OCI-LY1 (cell line): ENCODE data around the gene CDH6.

ENCODE experiments used
- H2AFZ ChIP-seq: fragments of 200-600 bp; sonication (generic), shearing (Covaris generic); 2 replicates; pipeline ENCODE4 v1.6.0; 2014; ENCODE audit warnings: antibody characterized with exemption, mild to moderate bottlenecking, low read length
- H3F3A ChIP-seq: fragments of 200-600 bp; sonication (generic), shearing (Covaris generic); 2 replicates; pipeline ENCODE4 v1.6.0; 2014; ENCODE audit warnings: mild to moderate bottlenecking, antibody characterized with exemption, low read length, moderate library complexity; ENCODE audit not compliant: insufficient read depth
- H3K27ac ChIP-seq: fragments of 200-600 bp; sonication (generic); 2 replicates; pipeline ENCODE4 v1.5.1; 2014; ENCODE audit warnings: low read length, mixed run types, mild to moderate bottlenecking, low read depth; ENCODE audit not compliant: poor library complexity, severe bottlenecking
- H3K27me3 ChIP-seq: fragments of 200-600 bp; sonication (generic); 2 replicates; pipeline ENCODE4 v1.6.0; 2014; ENCODE audit warnings: antibody characterized with exemption, mild to moderate bottlenecking, low read length, moderate library complexity; ENCODE audit not compliant: insufficient read depth
- H3K36me3 ChIP-seq: fragments of 200-600 bp; sonication (generic); 2 replicates; pipeline ENCODE4 v1.6.1; 2014; ENCODE audit warnings: mild to moderate bottlenecking, antibody characterized with exemption, low read length, moderate library complexity, mixed read lengths; ENCODE audit not compliant: insufficient read depth
- H3K4me1 ChIP-seq: fragments of 200-600 bp; sonication (generic); 2 replicates; pipeline ENCODE4 v1.5.1; 2014; ENCODE audit warnings: mild to moderate bottlenecking, low read length, moderate library complexity; ENCODE audit not compliant: insufficient read depth, severe bottlenecking
- H3K4me2 ChIP-seq: fragments of 200-600 bp; sonication (generic), shearing (Covaris generic); 2 replicates; pipeline ENCODE4 v1.6.1; 2014; ENCODE audit warnings: low read length
- H3K4me3 ChIP-seq: fragments of 200-600 bp; sonication (generic); 2 replicates; pipeline ENCODE4 v1.5.1; 2014; ENCODE audit warnings: low read length, low read depth, mild to moderate bottlenecking, mixed read lengths; ENCODE audit not compliant: poor library complexity, severe bottlenecking
- H3K79me2 ChIP-seq: fragments of 200-600 bp; shearing (Covaris generic); 2 replicates; pipeline ENCODE4 v1.6.1; 2016; ENCODE audit warnings: mixed run types, low read length, mixed read lengths; ENCODE audit not compliant: insufficient read depth
- H3K9ac ChIP-seq: fragments of 200-600 bp; sonication (generic), shearing (Covaris generic); 2 replicates; pipeline ENCODE4 v1.6.1; 2014; ENCODE audit warnings: mild to moderate bottlenecking, low read length, mixed read lengths
- H3K9me2 ChIP-seq: fragments of 200-600 bp; sonication (generic), shearing (Covaris generic); 2 replicates; pipeline ENCODE4 v1.6.1; 2014; ENCODE audit warnings: low read depth, mild to moderate bottlenecking, low read length, mixed read lengths
- H3K9me3 ChIP-seq: fragments of 200-600 bp; shearing (Covaris generic); 2 replicates; pipeline ENCODE4 v1.6.1; 2014; ENCODE audit warnings: low read length, mixed read lengths
- H4K20me1 ChIP-seq: fragments of 200-600 bp; sonication (generic), shearing (Covaris generic); 2 replicates; pipeline ENCODE4 v1.6.0; 2016; ENCODE audit warnings: mild to moderate bottlenecking, low read length; ENCODE audit not compliant: insufficient read depth
- EZH2 ChIP-seq: fragments of 200-600 bp; sonication (generic), shearing (Covaris generic); IDR thresholded peaks from 2 replicates; pipeline ENCODE4 v1.8.0; 2017; ENCODE audit warnings: borderline replicate concordance, mixed run types, mild to moderate bottlenecking, antibody characterized with exemption, low read length, moderate library complexity, mixed read lengths
- TF ChIP-seq, protein P1 (sequence below): fragments of 200-600 bp; sonication (generic), shearing (Covaris generic); IDR thresholded peaks from 2 replicates; pipeline ENCODE4 v1.5.1; 2017; ENCODE audit warnings: mild to moderate bottlenecking, antibody characterized with exemption, low read length, moderate library complexity, mixed read lengths

CDH6 gene

DNA sequence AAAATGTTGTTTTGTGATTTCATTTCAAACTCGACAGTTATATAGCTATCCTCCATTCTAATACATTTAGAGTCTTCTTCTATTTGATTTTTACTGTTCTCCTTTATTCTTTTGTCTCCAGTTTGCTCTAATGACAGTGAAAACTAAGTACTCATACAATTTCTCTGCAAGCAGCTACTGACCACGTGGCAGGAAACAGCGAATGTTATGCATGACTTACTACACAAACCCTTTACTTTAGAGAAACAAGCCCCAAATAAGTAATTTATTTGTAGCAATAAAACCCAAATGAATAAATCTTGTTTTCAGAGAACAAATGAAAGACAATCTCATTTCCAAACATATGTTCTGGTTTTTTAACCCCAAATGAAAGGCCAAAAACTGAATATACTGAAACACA, 41.9 kb downstream of the CDH6 start:
- H3K4me2 ChIP-seq = no peak overlapping the region
- peaks cover 4% of the 10 kb centered on the region for H3K4me1 ChIP-seq
- no peaks in the 10 kb centered on the region for H3F3A ChIP-seq
- H3K9me2 ChIP-seq = no peaks in the 10 kb centered on the region
- no peak overlapping the region for H3K27ac ChIP-seq
- no peak overlapping the region for H3K4me3 ChIP-seq
- TF ChIP-seq EZH2 = no peak
- TF ChIP-seq, protein P1, sequence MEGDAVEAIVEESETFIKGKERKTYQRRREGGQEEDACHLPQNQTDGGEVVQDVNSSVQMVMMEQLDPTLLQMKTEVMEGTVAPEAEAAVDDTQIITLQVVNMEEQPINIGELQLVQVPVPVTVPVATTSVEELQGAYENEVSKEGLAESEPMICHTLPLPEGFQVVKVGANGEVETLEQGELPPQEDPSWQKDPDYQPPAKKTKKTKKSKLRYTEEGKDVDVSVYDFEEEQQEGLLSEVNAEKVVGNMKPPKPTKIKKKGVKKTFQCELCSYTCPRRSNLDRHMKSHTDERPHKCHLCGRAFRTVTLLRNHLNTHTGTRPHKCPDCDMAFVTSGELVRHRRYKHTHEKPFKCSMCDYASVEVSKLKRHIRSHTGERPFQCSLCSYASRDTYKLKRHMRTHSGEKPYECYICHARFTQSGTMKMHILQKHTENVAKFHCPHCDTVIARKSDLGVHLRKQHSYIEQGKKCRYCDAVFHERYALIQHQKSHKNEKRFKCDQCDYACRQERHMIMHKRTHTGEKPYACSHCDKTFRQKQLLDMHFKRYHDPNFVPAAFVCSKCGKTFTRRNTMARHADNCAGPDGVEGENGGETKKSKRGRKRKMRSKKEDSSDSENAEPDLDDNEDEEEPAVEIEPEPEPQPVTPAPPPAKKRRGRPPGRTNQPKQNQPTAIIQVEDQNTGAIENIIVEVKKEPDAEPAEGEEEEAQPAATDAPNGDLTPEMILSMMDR = no peak
- no peaks in the 10 kb centered on the region for H3K27me3 ChIP-seq
- H4K20me1 ChIP-seq = no peaks in the 10 kb centered on the region
- no peaks in the 10 kb centered on the region for H3K79me2 ChIP-seq
- no peak overlapping the region for H2AFZ ChIP-seq
- no peak overlapping the region for H3K9ac ChIP-seq
- H3K36me3 ChIP-seq = no peaks in the 10 kb centered on the region
- H3K9me3 ChIP-seq = no peaks in the 10 kb centered on the region

DNA sequence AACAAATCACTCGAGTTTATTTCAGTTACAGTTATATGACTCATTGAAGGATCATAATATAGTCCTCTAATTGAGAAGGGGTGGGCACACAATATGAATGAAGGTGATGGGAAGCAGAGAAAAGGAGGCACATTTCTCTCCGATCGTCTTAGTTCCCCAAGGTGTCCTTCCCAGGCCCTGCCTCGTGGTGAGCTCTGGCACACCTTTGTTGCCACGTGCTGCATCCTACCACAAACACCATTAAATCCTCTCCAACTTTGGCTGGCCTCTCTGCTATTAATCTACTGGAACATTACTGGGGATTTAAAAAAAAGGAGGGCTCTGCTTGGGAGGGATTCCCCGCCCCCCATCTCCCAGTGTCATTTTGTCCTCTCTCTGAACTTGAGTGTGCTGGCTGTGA, 42.9 kb downstream of the CDH6 start:
- Histone ChIP-seq H2AFZ (no peak overlapping the region), H3K4me3 (no peak overlapping the region), H4K20me1 (no peaks in the 10 kb centered on the region), H3K9me3 (no peaks in the 10 kb centered on the region), H3K27ac (no peak overlapping the region), H3K79me2 (no peaks in the 10 kb centered on the region), H3K27me3 (no peaks in the 10 kb centered on the region), H3K9ac (no peak overlapping the region), H3K36me3 (no peaks in the 10 kb centered on the region), H3K4me1 (peaks cover 4% of the 10 kb centered on the region), H3K4me2 (no peak overlapping the region), H3F3A (no peaks in the 10 kb centered on the region), H3K9me2 (no peaks in the 10 kb centered on the region)
- TF ChIP-seq EZH2 = no peak
- TF ChIP-seq, protein P1 = no peak

DNA sequence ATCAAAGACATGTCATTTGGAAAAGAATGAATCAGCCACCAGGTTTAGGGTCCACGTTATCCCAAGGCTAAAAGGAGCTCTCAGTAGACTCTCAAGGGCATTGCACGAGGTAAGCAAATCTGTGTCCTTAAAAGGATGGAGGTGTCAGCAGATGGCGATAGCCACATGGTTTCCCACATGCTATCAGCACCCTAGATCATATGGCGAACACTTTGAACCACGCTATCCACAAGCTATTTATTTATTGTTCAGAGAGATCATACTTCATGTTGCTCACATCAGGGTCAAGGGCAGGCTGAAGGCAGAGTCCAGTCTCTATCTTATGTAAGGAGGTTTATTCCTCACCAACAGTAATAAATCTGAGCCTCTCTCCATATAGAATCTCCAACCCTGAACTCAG, 43.7 kb downstream of the CDH6 start:
- Histone ChIP-seq H3K4me2 (no peak overlapping the region), H3K9me2 (no peaks in the 10 kb centered on the region), H2AFZ (no peak overlapping the region), H3K4me1 (peaks cover 4% of the 10 kb centered on the region), H3K27ac (no peak overlapping the region), H3K36me3 (no peaks in the 10 kb centered on the region), H3K79me2 (no peaks in the 10 kb centered on the region), H4K20me1 (no peaks in the 10 kb centered on the region), H3F3A (no peaks in the 10 kb centered on the region), H3K9me3 (no peaks in the 10 kb centered on the region), H3K27me3 (no peaks in the 10 kb centered on the region), H3K9ac (no peak overlapping the region), H3K4me3 (no peak overlapping the region)
- no peak for TF ChIP-seq EZH2
- TF ChIP-seq, protein P1 = no peak
